Heart left ventricle (tissue), 16 donors: ENCODE results near the gene CELSR1. TPM values are rescaled to one million over a fixed set of nuclear protein-coding genes. Genes with fewer than 3 reads are reported as not detected.

Experiments used
- ATAC-seq, 4 donors: fragments of 200-7000 bp; cut with Tn5 transposase; one replicate each; pipeline ENCODE4 v1.9.1; 2020 to 2022; ENCODE audit warnings: moderate library complexity in 4 of 4, mild to moderate bottlenecking in 3 of 4, moderate number of reproducible peaks in 1 of 4
- DNase-seq, 5 donors: peaks; one replicate each; pipeline ENCODE4 v3.0.0-alpha.2; 2020
- H3K27ac ChIP-seq, 12 donors: fragments of 200-600 bp; sonication (generic) in 4 of 12; one replicate each; pipeline versions ENCODE4 v1.5.0 to v1.8.0; 2016 to 2022; ENCODE audit warnings: mild to moderate bottlenecking in 2 of 12
- H3K27me3 ChIP-seq, 9 donors: fragments of 200-600 bp; sonication (generic) in 2 of 9; one replicate each; pipeline versions ENCODE4 v1.5.1 to v1.8.0; 2016 to 2022; ENCODE audit warnings: mild to moderate bottlenecking in 3 of 9
- H3K36me3 ChIP-seq, 9 donors: fragments of 200-600 bp; sonication (generic) in 2 of 9; one replicate each; pipeline versions ENCODE4 v1.5.0 to v1.8.0; 2018 to 2022; ENCODE audit warnings: mild to moderate bottlenecking in 2 of 9
- H3K4me1 ChIP-seq, 12 donors: fragments of 200-600 bp; sonication (generic) in 4 of 12; one replicate each; pipeline versions ENCODE4 v1.5.0 to v1.8.0; 2016 to 2022; ENCODE audit warnings: mild to moderate bottlenecking in 3 of 12
- H3K4me3 ChIP-seq, 12 donors: fragments of 200-600 bp; sonication (generic) in 4 of 12; one replicate each; pipeline versions ENCODE4 v1.5.0 to v1.8.0; 2017 to 2022; ENCODE audit warnings: mild to moderate bottlenecking in 9 of 12, moderate library complexity in 4 of 12
- H3K9me3 ChIP-seq, 12 donors: fragments of 200-600 bp; sonication (generic) in 4 of 12; one replicate each; pipeline versions ENCODE4 v1.5.0 to v1.8.0; 2016 to 2022; ENCODE audit warnings: mild to moderate bottlenecking in 1 of 12
- CTCF ChIP-seq, 12 donors: fragments of 200-600 bp; sonication (generic) in 4 of 12; IDR thresholded peaks; one replicate each; pipeline versions ENCODE4 v1.5.0 to v1.8.0; 2018 to 2022; ENCODE audit warnings: antibody characterized with exemption in 12 of 12, mild to moderate bottlenecking in 5 of 12
- POLR2A ChIP-seq, 2 donors: fragments of 450-650 bp; IDR thresholded peaks; one replicate each; pipeline ENCODE4 v1.6.1; 2017; ENCODE audit warnings: antibody characterized with exemption in 2 of 2, mild to moderate bottlenecking in 2 of 2, moderate library complexity in 2 of 2
- WGBS, 4 donors: extraction: QIAGEN DNeasy Blood & Tissue Kit in 2 of 4; methylation state at CpG; one replicate each; pipeline versions ENCODE4 v1.1.5 to v1.1.7; 2013 to 2018; 5-methylcytosine and 5-hydroxymethylcytosine counted together
- intact Hi-C, 10 donors: fragments of 100-400 bp; cut with DNase I; formaldehyde crosslinking; loops; one replicate each; pipeline versions ENCODE4 v1.11.1 to v1.14.2; 2022
- polyA plus RNA-seq, 2 donors: library from polyadenylated mRNA; stranded (reverse); fragments of 200-250 nt; gene quantifications; one replicate each; pipeline ENCODE4 v1.2.3, GENCODE V29; 2013
- total RNA-seq, 9 donors: library from RNA; depleted of rRNA in 2 of 9; stranded (reverse); fragments of >200 nt in 2 of 9; fragmentation: NEBNext Ultra II Directional in 3 of 9; extraction: Animal tissue kit (Norgen Biotek cat#: 25700) in 3 of 9; gene quantifications; one replicate each; pipeline versions ENCODE4 v1.1.0 to v1.2.4, GENCODE V29; 2016 to 2023
- donor health status: ischemic (EF 13 %, LVEDD 7.1; RV severe dilation, severe dysfunction).
- donor health status: healthy with polysubstance abuse.
- donor health status: DM: no; HTN: yes; CAD: no.
- donor health status: DM: no; HTN: no; CAD: no.
- donor health status: ischemic (EF 25% LVEDD 6.9; RV normal size, moderate dysfunction).
- donor health status: ischemic (EF 25% LVEDD 5.7; RV mildly dilated, moderate dysfunction).
- donor health status: healthy.
- donor health status: DM: yes; HTN: yes; CAD: no.
- donor health status: ischemic (EF 35%, LVEDD 5.7; RV mildly dilated, moderate dysfunction).
- donor health status: nonischemic (EF 11% LVEDD 7.7; RV severe dilation, severe dysfunction).
- donor health status: DM: yes; HTN: yes; CAD: no.
- donor health status: PGD.
- donor health status: ischemic (EF 29% LVEDD 5.4; RV normal size, mild dysfunction).
- donor health status: nonischemic (EF 23%, LVEDD 6.1; RV moderate dilation, normal function).

CELSR1 gene
- total and polyA plus RNA-seq, 11 donors: 5.9 to 15.8 (median 11.9) TPM

GRCh38 chr22:46377525-46378425 is 159.6 kb downstream of the CELSR1 start:
- WGBS, 4 donors: 54 to 61% (median 57%) methylated on average over 22 to 27 of the region's 27 CpGs
- peak in 2 of 5 donors; percentile 50 to 54 for DNase-seq
- H3K27ac ChIP-seq: peak overlapping the region in 6 of 12 donors; percentile 28 to 62 (median 54)

GRCh38 chr22:46376908-46377524 is 160.4 kb downstream of the CELSR1 start:
- Histone ChIP-seq H3K9me3 (peaks cover 0 to 12% (median 0%) of the 10 kb centered on the region in 12 donors), H3K27ac (peak overlapping the region in 4 of 12 donors; percentile 17 to 59 (median 54)), H3K4me1 (peaks cover 0 to 11% (median 2%) of the 10 kb centered on the region in 12 donors), H3K27me3 (no peaks in the 10 kb centered on the region), H3K4me3 (no peak overlapping the region), H3K36me3 (peaks cover 0 to 4% (median 0%) of the 10 kb centered on the region in 9 donors)
- no peak for DNase-seq
- TF ChIP-seq POLR2A (IDR thresholded peaks at IDR 0.05) (no peak), CTCF (IDR thresholded peaks at IDR 0.05) (no peak)
- 81 to 87% (median 85%) methylated on average over 18 to 19 of the region's 19 CpGs for WGBS, 4 donors
- intact Hi-C loops: no loop called here
- ATAC-seq: peak in 3 of 4 donors; percentile 31 to 46 (median 43)

More at GRCh38 chr22:46377525-46378425, 159.6 kb downstream of the CELSR1 start:
- H3K4me1 ChIP-seq: peaks cover 0 to 11% (median 2%) of the 10 kb centered on the region in 12 donors
- TF ChIP-seq POLR2A (IDR thresholded peaks at IDR 0.05): no peak
- no peak for TF ChIP-seq CTCF (IDR thresholded peaks at IDR 0.05)
- no peaks in the 10 kb centered on the region for H3K27me3 ChIP-seq
- no peak overlapping the region for H3K4me3 ChIP-seq
- ATAC-seq: peak; percentile 36 to 71 (median 61)
- H3K36me3 ChIP-seq: peaks cover 0 to 4% (median 0%) of the 10 kb centered on the region in 9 donors
- intact Hi-C loops: no loop called here
- peaks cover 0 to 12% (median 0%) of the 10 kb centered on the region in 12 donors for H3K9me3 ChIP-seq

- 95 to 98% (median 96%) methylated on average over 3 of the region's 3 CpGs for WGBS, 4 donors
- intact Hi-C loops: no loop called here
Measured at GRCh38 chr22:46376111-46376510, 161.3 kb downstream of the CELSR1 start.

More at GRCh38 chr22:46376111-46376510, 161.3 kb downstream of the CELSR1 start:
- no peak overlapping the region for H3K27ac ChIP-seq
- H3K27me3 ChIP-seq: no peaks in the 10 kb centered on the region
- no peak overlapping the region for H3K4me3 ChIP-seq
- TF ChIP-seq CTCF (IDR thresholded peaks at IDR 0.05) (no peak), POLR2A (IDR thresholded peaks at IDR 0.05) (no peak)
- DNase-seq (no peak), ATAC-seq (no peak)
- peaks cover 0 to 4% (median 0%) of the 10 kb centered on the region in 9 donors for H3K36me3 ChIP-seq
- peaks cover 0 to 11% (median 2%) of the 10 kb centered on the region in 12 donors for H3K4me1 ChIP-seq
- H3K9me3 ChIP-seq: peaks cover 0 to 12% (median 0%) of the 10 kb centered on the region in 12 donors
